Effector CD8-positive, alpha-beta T cell (primary cell): ENCODE measurements around the gene CCNL2.
A peak's percentile ranks its signal among the peaks of the same experiment; 100 is the strongest.
"Not testable (repeated sequence)": the region's sequence is repeated elsewhere in the genome, so short reads cannot be mapped to it uniquely, and the experiment has no call there.

Experiments used
- DNase-seq: peaks from one replicate; lab custom pipeline; 2025; lab: John Stamatoyannopoulos, UW

CCNL2 gene

GRCh38 chr1:1373051-1373814 is 25.9 kb downstream of the CCNL2 start:
- DNase-seq, result no peak

- peak; percentile 67 for DNase-seq
Measured at GRCh38 chr1:1371746-1372711, 27.1 kb downstream of the CCNL2 start.

- peak; percentile 57 for DNase-seq
Measured at GRCh38 chr1:1371364-1371745, 27.8 kb downstream of the CCNL2 start.

GRCh38 chr1:1370771-1371300 is 28.3 kb downstream of the CCNL2 start:
- DNase-seq, result no peak

GRCh38 chr1:1370094-1370493 is 29.0 kb downstream of the CCNL2 start:
- not testable (repeated sequence) for DNase-seq

- no peak for DNase-seq
Measured at GRCh38 chr1:1367315-1367714, 31.8 kb downstream of the CCNL2 start.

GRCh38 chr1:1366699-1367066 is 32.5 kb downstream of the CCNL2 start:
- DNase-seq, result no peak

- no peak for DNase-seq
Measured at GRCh38 chr1:1365875-1366698, 33.0 kb downstream of the CCNL2 start.

GRCh38 chr1:1364266-1364665 is 34.9 kb downstream of the CCNL2 start:
- DNase-seq, result no peak

- DNase-seq, result no peak
Measured at GRCh38 chr1:1361982-1362423, 37.1 kb downstream of the CCNL2 start.

GRCh38 chr1:1361233-1361981 is 37.7 kb downstream of the CCNL2 start:
- DNase-seq, result no peak

- DNase-seq, result no peak
Measured at GRCh38 chr1:1360506-1361169, 38.5 kb downstream of the CCNL2 start.

- DNase-seq, result no peak
Measured at GRCh38 chr1:1359664-1360468, 39.3 kb downstream of the CCNL2 start.

GRCh38 chr1:1359308-1359663 is 39.8 kb downstream of the CCNL2 start:
- no peak for DNase-seq

GRCh38 chr1:1358433-1359271 is 40.5 kb downstream of the CCNL2 start, which contains the start of gene MXRA8:
Gene MXRA8, minus strand, starts transcription at chr1:1358555. Its CDS starts 51 bp downstream, at chr1:1358504.
- DNase-seq, result no peak

GRCh38 chr1:1357871-1358432 is 41.2 kb downstream of the CCNL2 start:
- DNase-seq, result no peak

GRCh38 chr1:1356796-1357401 is 42.2 kb downstream of the CCNL2 start:
- DNase-seq, result no peak
